Measurements from ENCODE around the gene IL36G.

GRCh38 chr2:112960230-112960825 is 17.5 kb upstream of the IL36G start:
- no peak for TF ChIP-seq BHLHE40 (IDR thresholded peaks at IDR 0.05; ENCODE audit: borderline replicate concordance)
- no peak for TF ChIP-seq ZNF384 (IDR thresholded peaks at IDR 0.05)
- no peak for TF ChIP-seq FOXM1 (IDR thresholded peaks at IDR 0.05; ENCODE audit: borderline replicate concordance)
- TF ChIP-seq PKNOX1 (IDR thresholded peaks at IDR 0.05), result no peak
- TF ChIP-seq SUZ12 (IDR thresholded peaks at IDR 0.05), result no peak

Measured in HEK293T (cell line).